ENCODE data around the gene CEACAM1. TPM values are rescaled to one million over a fixed set of nuclear protein-coding genes. Genes with fewer than 3 reads are reported as not detected.

The CEACAM1 gene
- total RNA-seq, 1 experiment from 2014 or later = 0.56 TPM

- no peaks in the 10 kb centered on the region for H3K36me3 Mint-ChIP-seq (ENCODE audit: insufficient read depth, unreplicated experiment)
- POLR2A ChIA-PET = no interaction called here
- CTCF ChIA-PET = no interaction called here
- no peak overlapping the region for H3K27ac Mint-ChIP-seq (ENCODE audit: low read depth, unreplicated experiment)
- intact Hi-C loops (cut with micrococcal nuclease) = no loop called here
- no peaks in the 10 kb centered on the region for H3K4me1 Mint-ChIP-seq (ENCODE audit: insufficient read depth, unreplicated experiment)
- no peaks in the 10 kb centered on the region for H3K9me3 Mint-ChIP-seq (ENCODE audit: unreplicated experiment)
- BruUV-seq (replicated peaks) = no TSS peak
- TF ChIP-seq, protein P1, sequence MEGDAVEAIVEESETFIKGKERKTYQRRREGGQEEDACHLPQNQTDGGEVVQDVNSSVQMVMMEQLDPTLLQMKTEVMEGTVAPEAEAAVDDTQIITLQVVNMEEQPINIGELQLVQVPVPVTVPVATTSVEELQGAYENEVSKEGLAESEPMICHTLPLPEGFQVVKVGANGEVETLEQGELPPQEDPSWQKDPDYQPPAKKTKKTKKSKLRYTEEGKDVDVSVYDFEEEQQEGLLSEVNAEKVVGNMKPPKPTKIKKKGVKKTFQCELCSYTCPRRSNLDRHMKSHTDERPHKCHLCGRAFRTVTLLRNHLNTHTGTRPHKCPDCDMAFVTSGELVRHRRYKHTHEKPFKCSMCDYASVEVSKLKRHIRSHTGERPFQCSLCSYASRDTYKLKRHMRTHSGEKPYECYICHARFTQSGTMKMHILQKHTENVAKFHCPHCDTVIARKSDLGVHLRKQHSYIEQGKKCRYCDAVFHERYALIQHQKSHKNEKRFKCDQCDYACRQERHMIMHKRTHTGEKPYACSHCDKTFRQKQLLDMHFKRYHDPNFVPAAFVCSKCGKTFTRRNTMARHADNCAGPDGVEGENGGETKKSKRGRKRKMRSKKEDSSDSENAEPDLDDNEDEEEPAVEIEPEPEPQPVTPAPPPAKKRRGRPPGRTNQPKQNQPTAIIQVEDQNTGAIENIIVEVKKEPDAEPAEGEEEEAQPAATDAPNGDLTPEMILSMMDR (IDR thresholded peaks at IDR 0.05; ENCODE audit: unreplicated experiment) = no peak
- H3K27me3 Mint-ChIP-seq (ENCODE audit: insufficient read depth, unreplicated experiment) = no peaks in the 10 kb centered on the region
- DNase-seq (ENCODE audit: unreplicated experiment) = no peak
- no peak overlapping the region for H3K4me3 Mint-ChIP-seq (ENCODE audit: unreplicated experiment)
Observed at GRCh38 chr19:42498169-42498757, 30.0 kb downstream of the CEACAM1 start.

DNA sequence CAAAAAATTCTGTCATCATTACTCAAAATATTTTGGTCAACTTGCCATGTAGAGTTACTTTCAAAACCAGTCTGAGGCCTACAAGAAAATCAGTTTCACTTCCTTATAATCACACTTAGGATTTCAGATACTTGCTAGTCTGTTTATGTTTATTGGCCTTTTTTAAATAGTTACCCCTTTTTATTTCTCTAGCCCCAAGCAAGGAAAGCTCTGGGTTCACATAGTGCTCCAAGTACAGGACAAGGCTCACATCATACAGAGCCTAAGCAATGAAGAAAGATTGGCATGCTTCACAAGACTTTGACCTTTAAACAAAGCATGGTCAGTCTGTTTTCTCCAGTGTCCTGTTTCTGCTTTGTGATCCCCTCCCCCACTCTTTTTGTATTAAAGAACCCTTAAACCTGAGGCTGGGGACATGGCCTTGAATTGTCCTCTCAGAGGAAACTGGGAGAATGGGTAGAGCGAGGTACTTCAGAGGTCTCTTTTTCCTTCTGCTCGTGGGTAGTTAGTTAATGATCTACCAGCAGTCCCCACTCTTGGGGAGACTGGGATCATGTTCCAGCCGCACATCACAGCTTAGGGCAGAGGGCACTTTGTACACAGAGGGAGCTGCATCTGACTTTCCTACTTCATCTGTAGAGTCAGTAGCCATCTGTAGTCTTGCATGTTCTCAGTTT lies 30.7 kb downstream of the CEACAM1 start:
- H3K27ac Mint-ChIP-seq (ENCODE audit: low read depth, unreplicated experiment) = no peak overlapping the region
- H3K9me3 Mint-ChIP-seq (ENCODE audit: unreplicated experiment) = no peaks in the 10 kb centered on the region
- no peak overlapping the region for H3K4me3 Mint-ChIP-seq (ENCODE audit: unreplicated experiment)
- CTCF ChIA-PET = no interaction called here
- H3K4me1 Mint-ChIP-seq (ENCODE audit: insufficient read depth, unreplicated experiment) = no peaks in the 10 kb centered on the region
- intact Hi-C loops (cut with micrococcal nuclease) = no loop called here
- TF ChIP-seq, protein P1 (IDR thresholded peaks at IDR 0.05; ENCODE audit: unreplicated experiment) = no peak
- DNase-seq (ENCODE audit: unreplicated experiment) = no peak
- no TSS peak for BruUV-seq (replicated peaks)
- H3K36me3 Mint-ChIP-seq (ENCODE audit: insufficient read depth, unreplicated experiment) = no peaks in the 10 kb centered on the region
- POLR2A ChIA-PET = no interaction called here
- no peaks in the 10 kb centered on the region for H3K27me3 Mint-ChIP-seq (ENCODE audit: insufficient read depth, unreplicated experiment)

DNA sequence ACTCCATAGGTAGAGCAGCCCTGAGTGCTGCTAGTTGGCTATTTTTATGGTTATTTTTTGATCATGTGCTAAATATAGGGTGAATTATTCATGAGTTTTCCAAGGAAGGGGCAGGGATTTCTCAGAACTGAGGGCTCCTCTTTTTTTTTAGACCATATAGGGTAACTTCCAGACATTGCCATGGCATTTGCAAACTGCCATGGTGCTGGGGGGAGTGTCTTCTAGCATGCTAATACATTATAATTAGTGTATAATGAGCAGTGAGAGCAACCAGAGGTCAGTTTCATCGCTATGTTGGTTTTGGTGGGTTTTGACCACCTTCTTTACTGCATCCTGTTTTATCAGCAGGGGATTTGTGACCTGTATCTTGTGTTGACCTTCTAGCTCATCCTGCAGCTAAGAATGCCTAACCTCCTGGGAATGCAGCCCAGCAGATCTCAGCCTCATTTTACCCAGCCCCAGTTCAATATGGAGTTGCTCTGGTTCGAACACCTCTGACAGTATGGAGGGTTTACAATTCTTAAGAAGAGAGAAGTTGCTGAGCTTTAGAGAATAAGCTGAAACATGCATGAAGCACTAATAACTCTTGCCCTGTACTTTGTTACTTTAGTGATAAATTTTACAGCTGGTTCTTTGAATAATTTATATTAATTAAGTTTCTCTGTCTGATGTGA lies 31.7 kb downstream of the CEACAM1 start:
- no peak overlapping the region for H3K27ac Mint-ChIP-seq (ENCODE audit: low read depth, unreplicated experiment)
- H3K9me3 Mint-ChIP-seq (ENCODE audit: unreplicated experiment) = no peaks in the 10 kb centered on the region
- ChIA-PET CTCF (no interaction called here), POLR2A (no interaction called here)
- TF ChIP-seq, protein P1 (IDR thresholded peaks at IDR 0.05; ENCODE audit: unreplicated experiment) = no peak
- no peak overlapping the region for H3K4me3 Mint-ChIP-seq (ENCODE audit: unreplicated experiment)
- H3K4me1 Mint-ChIP-seq (ENCODE audit: insufficient read depth, unreplicated experiment) = no peaks in the 10 kb centered on the region
- DNase-seq (ENCODE audit: unreplicated experiment) = no peak
- intact Hi-C loops (cut with micrococcal nuclease) = no loop called here
- H3K27me3 Mint-ChIP-seq (ENCODE audit: insufficient read depth, unreplicated experiment) = no peaks in the 10 kb centered on the region
- no TSS peak for BruUV-seq (replicated peaks)
- no peaks in the 10 kb centered on the region for H3K36me3 Mint-ChIP-seq (ENCODE audit: insufficient read depth, unreplicated experiment)

- intact Hi-C loops (cut with micrococcal nuclease) = no loop called here
- Mint-ChIP-seq H3K36me3 (ENCODE audit: insufficient read depth, unreplicated experiment) (no peaks in the 10 kb centered on the region), H3K4me1 (ENCODE audit: insufficient read depth, unreplicated experiment) (no peaks in the 10 kb centered on the region), H3K4me3 (ENCODE audit: unreplicated experiment) (no peak overlapping the region), H3K27ac (ENCODE audit: low read depth, unreplicated experiment) (no peak overlapping the region), H3K9me3 (ENCODE audit: unreplicated experiment) (no peaks in the 10 kb centered on the region), H3K27me3 (ENCODE audit: insufficient read depth, unreplicated experiment) (no peaks in the 10 kb centered on the region)
- DNase-seq (ENCODE audit: unreplicated experiment) = no peak
- TF ChIP-seq, protein P1 (IDR thresholded peaks at IDR 0.05; ENCODE audit: unreplicated experiment) = no peak
- ChIA-PET POLR2A (no interaction called here), CTCF (interaction anchor here (0.8 to 1.1 kb wide), 2 partner anchors 11 to 33 kb away, joined by 3 to 5 read pairs; partner anchors contain the start of gene CEACAM1)
- BruUV-seq (replicated peaks) = no TSS peak
Observed at GRCh38 chr19:42495663-42496062, 32.6 kb downstream of the CEACAM1 start.

All from MCF 10A (cell line).